ENCODE results near the gene GCLC.

Gene GCLC

GRCh38 chr6:53458105-53458866 is 86.6 kb downstream of the GCLC start:
- DNase-seq (ENCODE audit: low read depth in 1 of 2, low spot score in 1 of 2): no peak

DNA sequence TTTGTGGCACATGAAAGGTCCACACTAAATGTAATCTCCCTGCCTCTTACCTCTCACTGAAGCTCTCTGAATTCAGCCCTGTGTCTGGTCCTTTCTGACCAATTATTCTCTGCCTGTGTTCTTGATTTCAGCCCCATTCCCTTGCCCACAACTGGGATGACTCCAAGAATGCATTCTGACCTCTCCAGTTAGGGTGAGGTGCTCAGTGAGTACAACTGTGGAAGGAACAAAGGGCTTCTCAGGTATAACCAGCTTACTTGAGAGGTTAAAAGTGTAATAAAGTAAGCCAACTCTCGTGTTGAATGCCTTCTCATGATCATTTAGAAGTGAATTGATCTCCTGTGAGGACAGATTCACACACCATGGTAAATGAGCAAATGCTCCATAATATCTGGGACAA is 88.1 kb downstream of the GCLC start:
- no peak for DNase-seq (ENCODE audit: low read depth in 1 of 2, low spot score in 1 of 2)

DNA sequence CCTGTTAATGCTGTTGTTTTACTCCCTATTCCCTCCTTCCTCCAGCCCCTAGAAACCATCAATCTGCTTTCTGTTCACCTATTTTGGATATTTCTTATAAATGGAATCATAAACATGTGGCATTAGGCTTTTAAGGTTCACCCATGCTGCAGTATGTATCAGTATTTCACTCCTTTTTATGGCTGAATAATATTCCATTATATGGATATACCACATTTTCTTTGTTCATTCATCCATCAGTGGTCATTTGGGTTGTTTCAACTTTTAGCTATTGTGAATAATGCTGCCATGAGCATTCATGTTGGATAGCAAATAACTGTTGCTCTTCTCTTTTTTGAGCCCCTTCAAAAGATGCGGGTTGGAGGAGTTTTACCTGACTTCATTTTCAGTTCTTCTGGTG is 89.2 kb downstream of the GCLC start:
- no peak for DNase-seq (ENCODE audit: low read depth in 1 of 2, low spot score in 1 of 2)

- no peak for DNase-seq (ENCODE audit: low read depth in 1 of 2, low spot score in 1 of 2)
Measured at GRCh38 chr6:53451165-53451564, 93.7 kb downstream of the GCLC start.

DNA sequence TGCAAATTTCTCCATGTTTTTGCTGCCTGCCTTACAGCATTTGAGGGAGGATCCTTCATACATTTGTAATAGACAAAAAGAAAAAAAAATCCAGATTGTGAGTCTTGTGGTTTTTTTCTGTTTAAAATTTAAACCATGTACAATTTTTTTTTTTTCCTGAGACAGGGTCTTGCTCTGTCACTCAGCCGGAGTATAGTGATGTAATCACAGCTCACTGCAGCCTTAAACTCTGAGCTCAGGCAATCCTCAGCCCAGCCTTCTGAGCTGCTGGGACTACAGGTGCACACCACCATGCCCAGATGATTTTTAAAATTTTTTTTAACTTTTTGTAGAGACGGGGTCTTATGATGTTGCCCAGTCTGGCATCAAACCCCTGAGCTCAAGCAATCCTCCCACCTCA is 97.0 kb downstream of the GCLC start:
- DNase-seq (ENCODE audit: low read depth in 1 of 2, low spot score in 1 of 2): no peak
